ENCODE data around the gene MPHOSPH9. TPM values are rescaled to one million over a fixed set of nuclear protein-coding genes. Genes with fewer than 3 reads are reported as not detected.

MPHOSPH9 gene
- total RNA-seq, 2 experiments from 2014 or later, result 88.3 to 136 TPM

DNA sequence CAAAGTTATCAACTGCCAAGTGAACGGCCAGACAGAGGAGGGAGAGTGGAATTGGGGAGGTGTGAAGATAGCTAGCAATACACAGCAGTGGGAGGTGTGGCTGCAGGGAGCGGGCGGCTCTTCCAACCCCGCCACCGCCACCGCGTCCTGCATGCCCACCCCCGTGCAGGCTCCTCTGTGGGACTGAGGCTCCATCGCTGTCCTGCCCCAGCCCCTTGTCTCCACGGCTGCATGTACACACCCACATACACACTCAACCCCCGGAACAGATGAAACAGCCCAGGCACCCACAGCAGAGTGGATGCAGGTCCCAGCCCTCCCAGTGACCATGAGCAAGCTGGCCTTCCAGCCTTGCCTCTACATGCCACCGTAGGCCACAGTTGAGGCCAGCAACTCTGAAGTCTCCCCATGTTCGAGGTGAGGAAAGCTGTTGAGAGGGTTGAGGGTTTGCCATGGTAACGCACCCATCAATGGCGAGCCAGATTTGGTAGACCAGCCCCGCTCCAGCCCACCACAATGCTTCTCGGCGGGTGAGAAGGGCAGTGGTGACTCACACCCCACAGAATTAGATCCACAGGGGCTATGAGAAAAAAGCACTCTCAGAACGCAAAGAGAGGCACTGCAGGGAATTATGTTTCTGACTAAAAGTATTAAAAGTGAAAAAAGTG, 121.3 kb downstream of the MPHOSPH9 start:
- ChIA-PET POLR2A (interaction anchor here (0.5 to 0.6 kb wide), 2 partner anchors 17 to 27 kb away, joined by 3 to 5 read pairs; no protein-coding TSS in a partner anchor), CTCF (ENCODE audit: unreplicated experiment) (no interaction called here)
- Histone ChIP-seq H3K27ac (ENCODE audit: low read depth, low read length, poor library complexity, severe bottlenecking) (no peak overlapping the region), H3K4me2 (ENCODE audit: low read length) (no peak overlapping the region), H3K9me3 (ENCODE audit: low read length) (no peaks in the 10 kb centered on the region), H3K4me1 (ENCODE audit: insufficient read depth, low read length, poor library complexity, severe bottlenecking) (peaks cover 7% of the 10 kb centered on the region), H2AFZ (ENCODE audit: low read length) (no peak overlapping the region), H4K20me1 (ENCODE audit: insufficient read depth, low read length) (no peaks in the 10 kb centered on the region), H3K4me3 (ENCODE audit: low read depth, low read length, poor library complexity, severe bottlenecking) (no peak overlapping the region), H3K79me2 (ENCODE audit: insufficient read depth, low read depth, low read length) (no peaks in the 10 kb centered on the region), H3K9me2 (ENCODE audit: insufficient read depth, low read length) (no peaks in the 10 kb centered on the region), H3K36me3 (ENCODE audit: insufficient read depth, low read length) (no peaks in the 10 kb centered on the region)
- no peak for TF ChIP-seq EZH2phosphoT487 (IDR thresholded peaks at IDR 0.05; ENCODE audit: borderline replicate concordance, low read depth, low read length)
- TF ChIP-seq, protein P1, sequence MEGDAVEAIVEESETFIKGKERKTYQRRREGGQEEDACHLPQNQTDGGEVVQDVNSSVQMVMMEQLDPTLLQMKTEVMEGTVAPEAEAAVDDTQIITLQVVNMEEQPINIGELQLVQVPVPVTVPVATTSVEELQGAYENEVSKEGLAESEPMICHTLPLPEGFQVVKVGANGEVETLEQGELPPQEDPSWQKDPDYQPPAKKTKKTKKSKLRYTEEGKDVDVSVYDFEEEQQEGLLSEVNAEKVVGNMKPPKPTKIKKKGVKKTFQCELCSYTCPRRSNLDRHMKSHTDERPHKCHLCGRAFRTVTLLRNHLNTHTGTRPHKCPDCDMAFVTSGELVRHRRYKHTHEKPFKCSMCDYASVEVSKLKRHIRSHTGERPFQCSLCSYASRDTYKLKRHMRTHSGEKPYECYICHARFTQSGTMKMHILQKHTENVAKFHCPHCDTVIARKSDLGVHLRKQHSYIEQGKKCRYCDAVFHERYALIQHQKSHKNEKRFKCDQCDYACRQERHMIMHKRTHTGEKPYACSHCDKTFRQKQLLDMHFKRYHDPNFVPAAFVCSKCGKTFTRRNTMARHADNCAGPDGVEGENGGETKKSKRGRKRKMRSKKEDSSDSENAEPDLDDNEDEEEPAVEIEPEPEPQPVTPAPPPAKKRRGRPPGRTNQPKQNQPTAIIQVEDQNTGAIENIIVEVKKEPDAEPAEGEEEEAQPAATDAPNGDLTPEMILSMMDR (conservative IDR thresholded peaks at IDR 0.05; ENCODE audit: low read length), result no peak
- DNase-seq (ENCODE audit: low spot score), result no peak
- intact Hi-C loops (cut with micrococcal nuclease; ENCODE audit: unreplicated experiment), result no loop called here
- BruUV-seq (replicated peaks), result no TSS peak

DNA sequence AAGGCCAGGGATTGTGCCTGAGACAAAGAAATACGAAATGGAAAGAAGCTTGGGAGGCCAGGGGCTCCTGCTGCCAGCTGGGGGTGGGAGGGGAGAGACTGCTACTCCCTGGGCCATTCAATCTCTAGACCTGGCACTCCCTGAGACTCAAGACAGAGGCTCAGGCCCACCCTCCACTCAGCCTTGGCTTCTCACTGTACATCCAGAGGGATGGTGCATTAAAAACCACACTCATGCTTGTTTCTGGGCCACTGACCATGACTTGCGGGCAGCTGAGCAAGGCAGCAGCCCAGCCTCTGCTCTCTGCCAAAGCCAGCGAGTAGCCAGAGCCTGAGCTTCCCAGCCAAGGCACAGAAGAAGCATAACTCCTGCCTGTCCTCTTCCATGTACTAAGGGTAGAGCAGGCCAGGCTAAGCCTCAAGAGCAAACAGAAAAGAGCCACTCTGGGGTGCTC, 123.6 kb downstream of the MPHOSPH9 start:
- H3K4me3 ChIP-seq (ENCODE audit: low read depth, low read length, poor library complexity, severe bottlenecking), result no peak overlapping the region
- H3K9me2 ChIP-seq (ENCODE audit: insufficient read depth, low read length), result no peaks in the 10 kb centered on the region
- ChIA-PET CTCF (ENCODE audit: unreplicated experiment) (no interaction called here), POLR2A (interaction anchor here (0.5 to 0.6 kb wide), 2 partner anchors 29 to 30 kb away, joined by 3 to 6 read pairs; no protein-coding TSS in a partner anchor)
- no peaks in the 10 kb centered on the region for H4K20me1 ChIP-seq (ENCODE audit: insufficient read depth, low read length)
- no peak overlapping the region for H3K27ac ChIP-seq (ENCODE audit: low read depth, low read length, poor library complexity, severe bottlenecking)
- no TSS peak for BruUV-seq (replicated peaks)
- no peak for TF ChIP-seq EZH2phosphoT487 (IDR thresholded peaks at IDR 0.05; ENCODE audit: borderline replicate concordance, low read depth, low read length)
- TF ChIP-seq, protein P1 (conservative IDR thresholded peaks at IDR 0.05; ENCODE audit: low read length), result no peak
- H2AFZ ChIP-seq (ENCODE audit: low read length), result no peak overlapping the region
- no peaks in the 10 kb centered on the region for H3K36me3 ChIP-seq (ENCODE audit: insufficient read depth, low read length)
- no peak for DNase-seq (ENCODE audit: low spot score)
- H3K79me2 ChIP-seq (ENCODE audit: insufficient read depth, low read depth, low read length), result no peaks in the 10 kb centered on the region
- H3K4me2 ChIP-seq (ENCODE audit: low read length), result no peak overlapping the region
- no peaks in the 10 kb centered on the region for H3K9me3 ChIP-seq (ENCODE audit: low read length)
- peaks cover 10% of the 10 kb centered on the region for H3K4me1 ChIP-seq (ENCODE audit: insufficient read depth, low read length, poor library complexity, severe bottlenecking)
- intact Hi-C loops (cut with micrococcal nuclease; ENCODE audit: unreplicated experiment), result no loop called here

DNA sequence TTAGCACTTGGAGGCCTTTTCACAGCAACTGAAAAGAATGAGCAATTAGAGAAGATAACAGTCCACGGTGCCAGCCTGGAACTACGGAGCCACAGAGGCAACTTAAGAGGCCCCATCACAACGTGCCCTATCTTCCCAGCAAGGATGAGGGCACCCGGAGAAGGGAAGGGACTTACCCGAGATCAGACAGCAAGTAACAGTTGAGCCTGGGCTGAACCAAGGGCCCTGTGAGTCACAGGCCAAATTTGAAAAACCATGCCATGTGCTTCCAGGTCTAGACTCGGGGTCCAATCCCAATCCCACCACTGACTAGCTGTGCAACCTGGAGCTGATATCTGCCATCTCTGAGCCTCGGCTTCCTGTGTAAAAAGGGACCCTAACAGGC, 124.3 kb downstream of the MPHOSPH9 start:
- no peak overlapping the region for H3K4me3 ChIP-seq (ENCODE audit: low read depth, low read length, poor library complexity, severe bottlenecking)
- no peak overlapping the region for H3K4me2 ChIP-seq (ENCODE audit: low read length)
- no peak overlapping the region for H2AFZ ChIP-seq (ENCODE audit: low read length)
- no peak for DNase-seq (ENCODE audit: low spot score)
- no peaks in the 10 kb centered on the region for H3K36me3 ChIP-seq (ENCODE audit: insufficient read depth, low read length)
- TF ChIP-seq, protein P1 (conservative IDR thresholded peaks at IDR 0.05; ENCODE audit: low read length), result no peak
- no peak for TF ChIP-seq EZH2phosphoT487 (IDR thresholded peaks at IDR 0.05; ENCODE audit: borderline replicate concordance, low read depth, low read length)
- no TSS peak for BruUV-seq (replicated peaks)
- POLR2A ChIA-PET, result no interaction called here
- H4K20me1 ChIP-seq (ENCODE audit: insufficient read depth, low read length), result no peaks in the 10 kb centered on the region
- CTCF ChIA-PET (ENCODE audit: unreplicated experiment), result no interaction called here
- H3K4me1 ChIP-seq (ENCODE audit: insufficient read depth, low read length, poor library complexity, severe bottlenecking), result peaks cover 10% of the 10 kb centered on the region
- H3K79me2 ChIP-seq (ENCODE audit: insufficient read depth, low read depth, low read length), result no peaks in the 10 kb centered on the region
- no peaks in the 10 kb centered on the region for H3K9me2 ChIP-seq (ENCODE audit: insufficient read depth, low read length)
- intact Hi-C loops (cut with micrococcal nuclease; ENCODE audit: unreplicated experiment), result no loop called here
- no peak overlapping the region for H3K27ac ChIP-seq (ENCODE audit: low read depth, low read length, poor library complexity, severe bottlenecking)
- H3K9me3 ChIP-seq (ENCODE audit: low read length), result no peaks in the 10 kb centered on the region
